Activated T-cell treated with anti-CD3 and anti-CD28 coated beads, Interleukin-2, amount 50 U/mL, for 48 hours (primary cell): ENCODE data around the gene KIAA0232.
A peak's percentile ranks its signal among the peaks of the same experiment; 100 is the strongest.
"Not testable (repeated sequence)": the region's sequence is repeated elsewhere in the genome, so short reads cannot be mapped to it uniquely, and the experiment has no call there.

ENCODE experiments used
- DNase-seq, 2 experiments: peaks; one replicate each; pipeline ENCODE4 v3.0.0-alpha.2; 2020

KIAA0232 gene

GRCh38 chr4:6776920-6777635 lies 5.4 kb upstream of the KIAA0232 start:
- DNase-seq = no peak

- no peak for DNase-seq
These were observed 4.8 kb upstream of the KIAA0232 start for GRCh38 chr4:6777636-6778281.

GRCh38 chr4:6778435-6778834 lies 4.1 kb upstream of the KIAA0232 start:
- DNase-seq = no peak

- DNase-seq = no peak
These were observed 2.6 kb upstream of the KIAA0232 start for GRCh38 chr4:6779667-6780565.

GRCh38 chr4:6781113-6781512 lies 1.4 kb upstream of the KIAA0232 start:
- no peak for DNase-seq

GRCh38 chr4:6781561-6781960 lies 966 bp upstream of the KIAA0232 start:
- no peak for DNase-seq

GRCh38 chr4:6782846-6783110 lies 251 bp downstream of the KIAA0232 start:
- no peak for DNase-seq

GRCh38 chr4:6783111-6783981 lies 819 bp downstream of the KIAA0232 start:
- DNase-seq = peak; percentile 93 to 95

- no peak for DNase-seq
These were observed 3.0 kb downstream of the KIAA0232 start for GRCh38 chr4:6785572-6785925.

- DNase-seq = no peak
These were observed 5.6 kb downstream of the KIAA0232 start for GRCh38 chr4:6788123-6788522.

GRCh38 chr4:6791245-6791644 lies 8.7 kb downstream of the KIAA0232 start:
- not testable (repeated sequence) for DNase-seq

- DNase-seq = not testable (repeated sequence)
These were observed 9.3 kb downstream of the KIAA0232 start for GRCh38 chr4:6791796-6792195.

- no peak for DNase-seq
These were observed 11.7 kb downstream of the KIAA0232 start for GRCh38 chr4:6794189-6794588.

- DNase-seq = no peak
These were observed 13.3 kb downstream of the KIAA0232 start for GRCh38 chr4:6795821-6796220.

GRCh38 chr4:6797368-6797767 lies 14.8 kb downstream of the KIAA0232 start:
- not testable (repeated sequence) for DNase-seq

- no peak for DNase-seq
These were observed 16.6 kb downstream of the KIAA0232 start for GRCh38 chr4:6799091-6799490.

GRCh38 chr4:6802025-6802424 lies 19.5 kb downstream of the KIAA0232 start:
- no peak for DNase-seq

GRCh38 chr4:6802626-6803025 lies 20.1 kb downstream of the KIAA0232 start:
- DNase-seq = no peak

- no peak for DNase-seq
These were observed 20.7 kb downstream of the KIAA0232 start for GRCh38 chr4:6803246-6803645.

GRCh38 chr4:6804082-6804752 lies 21.7 kb downstream of the KIAA0232 start:
- DNase-seq = no peak

GRCh38 chr4:6806924-6807626 lies 24.5 kb downstream of the KIAA0232 start:
- DNase-seq = no peak

- DNase-seq = no peak
These were observed 25.7 kb downstream of the KIAA0232 start for GRCh38 chr4:6808259-6808658.
